Ishikawa (cell line): Measurements from ENCODE around the gene OR2F2.

Experiments
- EP300 ChIP-seq: IDR thresholded peaks from 2 replicates; pipeline ENCODE4 v1.6.1; 2012; ENCODE audit warnings: borderline replicate concordance
- FOXM1 ChIP-seq: IDR thresholded peaks from 2 replicates; pipeline ENCODE4 v1.6.1; 2012; ENCODE audit warnings: low read depth, borderline replicate concordance
- MAX ChIP-seq: IDR thresholded peaks from 2 replicates; pipeline ENCODE4 v1.6.1; 2012
- RAD21 ChIP-seq: IDR thresholded peaks from 2 replicates; pipeline ENCODE4 v1.6.1; 2012; ENCODE audit warnings: low read depth
- TEAD4 ChIP-seq: IDR thresholded peaks from 2 replicates; pipeline ENCODE4 v1.6.1; 2012
- YY1 ChIP-seq: IDR thresholded peaks from 2 replicates; pipeline ENCODE4 v1.6.1; 2012; ENCODE audit warnings: low read depth
- TF ChIP-seq, protein P1 (sequence below): IDR thresholded peaks from 2 replicates; pipeline ENCODE4 v1.6.1; 2012

DNA sequence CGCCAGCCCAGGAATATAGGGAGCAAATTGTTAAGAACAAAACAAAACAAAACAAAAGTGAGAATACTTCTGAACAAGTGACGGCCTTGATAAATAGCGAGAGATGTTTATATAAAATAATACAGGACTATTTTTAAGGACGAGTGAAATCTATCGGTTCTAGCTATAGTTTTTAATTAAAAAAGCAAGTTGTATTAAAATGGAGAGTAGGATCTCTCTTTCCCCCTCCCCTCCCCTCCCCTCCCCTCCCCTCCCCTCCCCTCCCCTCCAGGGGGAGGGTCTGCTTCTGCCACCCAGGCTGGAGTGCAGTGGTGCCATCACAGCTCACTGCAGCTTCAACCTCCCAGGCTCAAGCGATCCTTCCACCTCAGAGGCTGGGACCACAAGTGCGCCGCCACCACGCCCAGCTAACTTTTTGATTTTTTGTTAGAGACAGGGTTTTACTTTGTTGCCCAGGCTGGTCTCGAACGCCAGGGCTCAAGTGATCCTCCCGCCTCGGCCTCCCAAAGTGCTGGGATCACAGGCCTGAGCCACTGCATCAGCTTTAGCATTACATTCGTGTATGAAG is 32.6 kb upstream of the OR2F2 start:
- TF ChIP-seq RAD21 (no peak), MAX (no peak), TEAD4 (no peak), YY1 (no peak), EP300 (no peak), FOXM1 (no peak)
- TF ChIP-seq, protein P1, sequence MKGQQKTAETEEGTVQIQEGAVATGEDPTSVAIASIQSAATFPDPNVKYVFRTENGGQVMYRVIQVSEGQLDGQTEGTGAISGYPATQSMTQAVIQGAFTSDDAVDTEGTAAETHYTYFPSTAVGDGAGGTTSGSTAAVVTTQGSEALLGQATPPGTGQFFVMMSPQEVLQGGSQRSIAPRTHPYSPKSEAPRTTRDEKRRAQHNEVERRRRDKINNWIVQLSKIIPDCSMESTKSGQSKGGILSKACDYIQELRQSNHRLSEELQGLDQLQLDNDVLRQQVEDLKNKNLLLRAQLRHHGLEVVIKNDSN, result no peak
